Heart right ventricle (tissue), 16 donors: ENCODE data around the gene GMDS. TPM values are rescaled to one million over a fixed set of nuclear protein-coding genes. Genes with fewer than 3 reads are reported as not detected.

Source experiments
- ATAC-seq, 8 donors: fragments of 200-7000 bp; cut with Tn5 transposase; one replicate each; pipeline ENCODE4 v1.9.1; 2020; ENCODE audit warnings: mild to moderate bottlenecking in 8 of 8, moderate library complexity in 8 of 8, moderate number of reproducible peaks in 1 of 8
- DNase-seq, 2 donors: peaks; one replicate each; pipeline ENCODE4 v3.0.0-alpha.2; 2020
- H3K27ac ChIP-seq, 10 donors: fragments of 200-600 bp; sonication (generic) in 2 of 10; one replicate each; pipeline versions ENCODE4 v1.5.0 to v1.8.0; 2020 to 2022; ENCODE audit warnings: mild to moderate bottlenecking in 3 of 10
- H3K27me3 ChIP-seq, 7 donors: fragments of 200-600 bp; one replicate each; pipeline ENCODE4 v1.8.0; 2021 to 2022; ENCODE audit warnings: mild to moderate bottlenecking in 2 of 7
- H3K36me3 ChIP-seq, 9 donors: fragments of 200-600 bp; sonication (generic) in 1 of 9; one replicate each; pipeline versions ENCODE4 v1.5.0 to v1.8.0; 2020 to 2022; ENCODE audit warnings: mild to moderate bottlenecking in 2 of 9
- H3K4me1 ChIP-seq, 9 donors: fragments of 200-600 bp; sonication (generic) in 1 of 9; one replicate each; pipeline versions ENCODE4 v1.5.0 to v1.8.0; 2020 to 2022; ENCODE audit warnings: mild to moderate bottlenecking in 4 of 9
- H3K4me3 ChIP-seq, 10 donors: fragments of 200-600 bp; sonication (generic) in 2 of 10; one replicate each; pipeline versions ENCODE4 v1.5.0 to v1.8.0; 2020 to 2022; ENCODE audit warnings: mild to moderate bottlenecking in 7 of 10, moderate library complexity in 2 of 10
- H3K9me3 ChIP-seq, 11 donors: fragments of 200-600 bp in 10 of 11; sonication (generic) in 2 of 11; one replicate each; pipeline versions ENCODE4 v1.5.0 to v1.8.0; 2013 to 2022; ENCODE audit warnings: mild to moderate bottlenecking in 2 of 11, control low read depth in 1 of 11, moderate library complexity in 1 of 11
- CTCF ChIP-seq, 9 donors: fragments of 200-600 bp; sonication (generic) in 2 of 9; IDR thresholded peaks; one replicate each; pipeline versions ENCODE4 v1.5.0 to v1.8.0; 2021 to 2022; ENCODE audit warnings: antibody characterized with exemption in 9 of 9, mild to moderate bottlenecking in 5 of 9, moderate library complexity in 1 of 9
- WGBS, 2 donors: extraction: QIAGEN DNeasy Blood & Tissue Kit; methylation state at CpG; one replicate each; pipeline ENCODE4 v1.1.7; 2013; ENCODE audit warnings: inconsistent platforms in 1 of 2; 5-methylcytosine and 5-hydroxymethylcytosine counted together
- intact Hi-C, 10 donors: fragments of 100-400 bp; cut with DNase I; formaldehyde crosslinking; loops; one replicate each; pipeline versions ENCODE4 v1.11.1 to v1.14.2; 2022
- polyA plus RNA-seq, 2 donors: library from polyadenylated mRNA; stranded (reverse); fragments of 200-250 nt; gene quantifications; one replicate each; pipeline ENCODE4 v1.2.3, GENCODE V29; 2013
- total RNA-seq, 10 donors: library from RNA; stranded (reverse); fragmentation: NEBNext Ultra II Directional in 3 of 10; extraction: Animal tissue kit (Norgen Biotek cat#: 25700) in 3 of 10; gene quantifications; one replicate each; pipeline versions ENCODE4 v1.2.1 to v1.2.4, GENCODE V29; 2021 to 2023
- donor health status: Arrhythmogenic right ventricular cardiomyopathy.
- donor health status: ischemic (EF 13 %, LVEDD 7.1; RV severe dilation, severe dysfunction).
- donor health status: healthy with polysubstance abuse.
- donor health status: DM: no; HTN: yes; CAD: no.
- donor health status: DM: no; HTN: no; CAD: no.
- donor health status: ischemic (EF 25% LVEDD 6.9; RV normal size, moderate dysfunction).
- donor health status: ischemic (EF 25% LVEDD 5.7; RV mildly dilated, moderate dysfunction).
- donor health status: healthy.
- donor health status: DM: yes; HTN: yes; CAD: no.
- donor health status: Ischemic cardiomyopathy.
- donor health status: ischemic (EF 35%, LVEDD 5.7; RV mildly dilated, moderate dysfunction).
- donor health status: nonischemic (EF 11% LVEDD 7.7; RV severe dilation, severe dysfunction).
- donor health status: DM: yes; HTN: yes; CAD: no.
- donor health status: PGD.
- donor health status: ischemic (EF 29% LVEDD 5.4; RV normal size, mild dysfunction).
- donor health status: nonischemic (EF 23%, LVEDD 6.1; RV moderate dilation, normal function).

Gene GMDS
- total and polyA plus RNA-seq, 12 donors: 5.0 to 10.6 (median 6.9) TPM

DNA sequence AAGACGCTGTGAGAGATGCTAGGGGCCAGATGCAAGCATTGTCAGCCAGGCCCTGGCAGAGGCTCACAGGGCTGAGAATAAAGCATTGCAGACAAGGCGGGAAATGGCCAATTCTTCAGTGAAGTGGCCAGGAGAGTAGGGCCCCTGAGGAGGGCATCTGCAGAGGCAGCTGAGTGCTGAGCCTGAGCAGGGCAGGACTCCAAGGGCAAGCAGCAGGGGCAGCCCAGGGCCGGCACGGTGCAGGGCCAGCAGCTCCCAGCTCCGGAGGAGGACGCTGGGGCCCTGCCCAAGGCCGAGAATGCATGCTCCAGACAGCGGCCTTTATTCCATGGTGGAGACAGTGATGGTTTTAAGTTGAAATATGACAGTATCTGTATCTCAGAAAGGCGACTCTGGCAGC lies 330.2 kb downstream of the GMDS start:
- H3K27me3 ChIP-seq: no peaks in the 10 kb centered on the region
- no peaks in the 10 kb centered on the region for H3K36me3 ChIP-seq
- no peaks in the 10 kb centered on the region for H3K4me1 ChIP-seq
- intact Hi-C loops: no loop called here
- DNase-seq (no peak), ATAC-seq (no peak)
- H3K27ac ChIP-seq: no peak overlapping the region
- no peak for TF ChIP-seq CTCF (IDR thresholded peaks at IDR 0.05)
- WGBS, 2 donors: 86 to 95% methylated on average over 9 of the region's 9 CpGs
- H3K9me3 ChIP-seq: no peaks in the 10 kb centered on the region
- H3K4me3 ChIP-seq: no peak overlapping the region

GRCh38 chr6:1913577-1913976 lies 331.8 kb downstream of the GMDS start:
- no peak for TF ChIP-seq CTCF (IDR thresholded peaks at IDR 0.05)
- no peaks in the 10 kb centered on the region for H3K27me3 ChIP-seq
- ATAC-seq (no peak), DNase-seq (no peak)
- H3K27ac ChIP-seq: no peak overlapping the region
- no peaks in the 10 kb centered on the region for H3K36me3 ChIP-seq
- 88 to 90% methylated on average over 3 of the region's 3 CpGs for WGBS, 2 donors
- H3K4me1 ChIP-seq: no peaks in the 10 kb centered on the region
- intact Hi-C loops: no loop called here
- no peak overlapping the region for H3K4me3 ChIP-seq
- no peaks in the 10 kb centered on the region for H3K9me3 ChIP-seq

DNA sequence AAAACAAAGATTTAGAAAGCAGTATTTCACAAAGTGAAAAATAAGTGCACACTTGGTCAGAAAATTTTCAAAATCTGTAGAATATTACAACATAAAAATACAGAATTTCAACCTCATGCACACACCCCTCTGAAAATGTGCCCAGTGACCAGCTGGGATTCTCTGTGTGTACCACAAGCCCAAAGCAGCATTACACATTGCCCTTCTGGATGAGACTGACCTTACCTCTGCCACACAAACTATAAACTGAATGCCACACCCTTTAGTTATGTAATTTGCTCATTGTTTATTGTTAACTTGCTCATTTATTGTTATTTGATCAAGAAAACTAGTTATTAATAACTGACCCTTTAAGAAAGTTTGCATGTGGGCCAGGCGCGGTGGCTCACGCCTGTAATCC lies 332.7 kb downstream of the GMDS start:
- Histone ChIP-seq H3K27me3 (no peaks in the 10 kb centered on the region), H3K4me1 (no peaks in the 10 kb centered on the region), H3K4me3 (no peak overlapping the region), H3K36me3 (no peaks in the 10 kb centered on the region), H3K9me3 (no peaks in the 10 kb centered on the region), H3K27ac (no peak overlapping the region)
- WGBS, 2 donors: 97 to 100% methylated on average over 3 of the region's 3 CpGs
- ATAC-seq (no peak), DNase-seq (no peak)
- intact Hi-C loops: no loop called here
- no peak for TF ChIP-seq CTCF (IDR thresholded peaks at IDR 0.05)

- Histone ChIP-seq H3K27me3 (no peaks in the 10 kb centered on the region), H3K9me3 (no peaks in the 10 kb centered on the region), H3K27ac (no peak overlapping the region), H3K4me3 (no peak overlapping the region), H3K36me3 (no peaks in the 10 kb centered on the region), H3K4me1 (no peaks in the 10 kb centered on the region)
- DNase-seq: no peak
- intact Hi-C loops: no loop called here
- no peak for TF ChIP-seq CTCF (IDR thresholded peaks at IDR 0.05)
- 66 to 71% methylated on average over 4 of the region's 4 CpGs for WGBS, 2 donors
- ATAC-seq: no peak
Measured at GRCh38 chr6:1911474-1911873, 333.9 kb downstream of the GMDS start.
